GM18870 (cell line): ENCODE measurements around the gene CRKL.
"Not testable (repeated sequence)": the region's sequence is repeated elsewhere in the genome, so short reads cannot be mapped to it uniquely, and the experiment has no call there.

ENCODE experiments used
- ATAC-seq: cut with Tn5 transposase; IDR thresholded peaks from one replicate; pipeline ENCODE4 v1.9.1; 2021; ENCODE audit warnings: moderate library complexity; ENCODE audit not compliant: unreplicated experiment

CRKL gene

GRCh38 chr22:20901093-20902033, 15.8 kb upstream of the CRKL start:
- ATAC-seq: not testable (repeated sequence)

- no peak for ATAC-seq
Observed at GRCh38 chr22:20903093-20903492, 14.1 kb upstream of the CRKL start.

- no peak for ATAC-seq
Observed at GRCh38 chr22:20904008-20904979, 12.9 kb upstream of the CRKL start.

DNA sequence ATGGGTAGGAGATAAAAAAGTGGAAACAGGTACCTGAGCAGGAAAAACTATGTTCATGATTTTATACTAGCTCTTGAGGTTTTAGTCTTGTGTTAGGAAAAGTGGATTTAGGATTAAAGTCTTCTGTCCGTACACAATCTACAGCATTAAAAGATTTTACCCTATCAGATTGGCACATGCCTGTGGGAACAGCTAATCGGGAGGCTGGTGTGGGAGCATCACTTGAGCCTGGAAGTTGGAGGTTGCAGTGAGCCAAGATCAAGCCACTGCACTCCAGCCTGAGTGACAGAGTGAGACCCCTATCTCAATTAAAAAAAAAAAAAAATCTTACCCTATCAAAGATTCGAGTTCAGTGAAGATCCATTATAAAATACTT, 12.2 kb upstream of the CRKL start:
- ATAC-seq: no peak

GRCh38 chr22:20905415-20906386, 11.5 kb upstream of the CRKL start:
- no peak for ATAC-seq

GRCh38 chr22:20906387-20906767, 10.8 kb upstream of the CRKL start:
- ATAC-seq: no peak

DNA sequence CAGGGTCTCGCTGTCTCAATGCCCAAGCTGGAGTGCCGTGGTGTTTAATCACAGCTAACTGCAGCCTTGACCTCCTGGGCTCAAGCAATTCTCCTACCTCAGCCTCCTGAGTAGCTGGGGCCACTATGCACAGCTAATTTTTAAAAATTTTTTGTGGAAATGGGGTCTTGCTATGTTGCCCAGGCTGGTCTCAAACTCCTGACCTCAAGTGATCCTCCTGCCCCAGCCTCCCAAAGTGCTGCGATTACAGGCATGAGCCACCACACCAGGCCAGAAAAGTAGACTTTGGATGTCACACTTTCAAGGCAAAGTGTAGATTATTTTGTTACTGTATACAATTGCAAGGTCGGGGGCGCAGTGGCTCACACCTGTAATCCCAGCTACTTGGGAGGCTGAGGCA, 8.5 kb upstream of the CRKL start:
- ATAC-seq: not testable (repeated sequence)

DNA sequence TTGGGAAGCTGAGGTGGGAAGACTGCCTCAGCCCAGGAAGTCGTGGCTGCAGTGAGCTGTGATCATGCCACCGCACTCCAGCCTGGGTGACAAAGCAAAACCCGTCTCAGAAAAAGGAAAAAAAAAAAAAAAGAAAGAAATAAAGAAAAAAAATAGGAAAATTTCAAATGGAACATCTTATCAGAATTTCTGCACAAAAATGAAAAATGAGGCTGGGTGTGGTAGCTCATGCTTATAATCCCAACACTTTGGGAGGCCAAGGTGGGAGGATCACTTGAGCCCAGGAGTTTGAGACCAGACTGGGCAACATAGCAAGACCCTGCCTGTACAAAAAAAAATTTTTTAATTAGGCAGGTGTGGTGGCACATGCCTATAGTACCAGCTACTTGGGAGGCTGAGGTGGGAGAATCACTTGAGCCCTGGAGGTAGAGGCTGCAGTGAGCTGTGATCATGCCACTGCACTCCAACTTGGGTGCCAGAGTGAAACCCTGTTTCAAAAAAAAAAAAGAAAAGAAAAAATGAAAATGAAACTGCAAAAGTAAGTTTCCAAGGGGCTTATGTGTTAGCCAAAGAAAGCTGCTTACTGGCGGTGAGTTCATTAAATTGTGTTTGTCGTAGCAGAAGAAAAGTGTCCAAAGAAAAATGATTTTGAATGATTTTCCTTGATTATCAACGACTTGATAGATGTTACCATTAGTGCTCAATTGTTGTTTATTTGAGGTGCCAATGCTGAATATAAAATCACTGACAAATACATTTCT, 7.5 kb upstream of the CRKL start:
- no peak for ATAC-seq

- no peak for ATAC-seq
Observed at GRCh38 chr22:20912494-20912893, 4.7 kb upstream of the CRKL start.

- no peak for ATAC-seq
Observed at GRCh38 chr22:20918663-20919218, 1.5 kb downstream of the CRKL start.

DNA sequence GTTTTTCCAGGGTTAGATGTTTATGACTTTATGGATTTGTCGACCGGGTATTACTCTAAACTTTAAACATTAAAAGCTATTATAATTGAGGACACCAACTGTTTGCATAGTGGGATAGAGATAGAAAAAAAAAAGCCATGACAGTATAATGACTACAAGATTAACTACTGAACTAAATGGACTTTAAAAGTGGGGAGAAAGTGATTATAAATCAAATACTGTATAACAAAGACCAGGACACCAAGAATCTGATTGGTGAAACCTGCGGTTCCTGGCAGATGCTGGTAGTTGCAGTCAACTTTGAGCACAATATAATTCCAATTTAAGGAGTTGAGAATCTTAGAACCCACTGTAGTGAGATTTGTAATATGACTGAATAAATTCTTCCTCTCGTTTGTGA, 2.5 kb downstream of the CRKL start:
- ATAC-seq: no peak

GRCh38 chr22:20920881-20921203, 3.6 kb downstream of the CRKL start:
- no peak for ATAC-seq

- ATAC-seq: no peak
Observed at GRCh38 chr22:20922141-20922751, 5.0 kb downstream of the CRKL start.

DNA sequence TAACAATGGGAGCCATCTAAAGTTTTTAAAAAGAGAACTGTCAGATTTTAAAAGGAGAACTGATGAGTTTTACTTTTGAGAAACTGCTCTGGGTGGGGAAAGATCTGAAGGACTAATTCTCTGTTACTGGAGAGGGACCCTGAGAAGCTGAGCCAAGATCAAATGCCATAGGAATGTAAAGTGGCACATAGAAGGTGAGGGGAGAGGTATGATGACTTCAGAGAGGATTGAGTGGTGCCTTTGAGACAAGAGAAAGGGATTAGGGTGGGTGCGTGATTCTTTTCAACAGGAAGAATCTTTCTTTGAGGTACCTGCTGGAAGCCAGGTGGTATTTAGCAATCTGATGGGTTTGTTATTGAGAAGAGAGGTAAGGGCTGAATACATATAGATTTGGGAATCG, 9.0 kb downstream of the CRKL start:
- no peak for ATAC-seq

GRCh38 chr22:20927940-20928572, 10.8 kb downstream of the CRKL start:
- ATAC-seq: no peak

GRCh38 chr22:20928573-20928967, 11.4 kb downstream of the CRKL start:
- no peak for ATAC-seq

DNA sequence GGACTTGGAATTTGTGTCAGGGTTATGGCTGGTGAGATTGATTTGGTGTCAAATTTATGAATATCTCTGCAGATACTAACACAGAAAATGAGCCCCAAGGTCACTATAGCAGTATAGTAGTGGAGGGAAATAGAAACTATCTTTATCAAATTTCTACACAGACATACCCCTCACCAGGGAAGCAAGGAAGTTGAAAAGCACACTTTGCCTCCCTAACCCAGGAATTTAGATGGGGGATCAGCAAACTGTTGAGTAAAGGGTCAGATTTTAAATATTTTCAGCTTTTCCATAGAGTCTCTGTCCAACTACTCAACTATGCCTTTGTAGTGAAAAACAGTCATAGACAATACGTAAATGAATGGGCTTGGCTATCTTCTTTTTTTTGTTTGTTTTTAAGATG, 12.8 kb downstream of the CRKL start:
- no peak for ATAC-seq

DNA sequence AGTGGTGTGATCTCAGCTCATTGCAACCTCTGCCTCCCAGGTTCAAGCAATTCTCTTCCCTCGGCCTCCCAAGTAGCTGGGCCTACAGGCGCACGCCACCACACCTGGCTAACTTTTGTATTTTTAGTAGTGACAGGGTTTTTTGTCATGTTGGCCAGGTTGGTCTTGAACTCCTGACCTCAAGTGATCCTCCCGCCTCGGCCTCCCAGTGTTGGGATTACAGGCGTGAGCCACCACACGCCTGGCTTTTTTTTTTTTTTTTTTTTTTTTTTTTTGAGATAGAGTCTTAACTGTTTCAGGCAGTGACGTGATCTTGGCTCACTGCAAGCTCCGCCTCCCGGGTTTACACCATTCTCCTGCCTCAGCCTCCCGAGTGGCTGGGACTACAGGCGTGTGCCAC, 13.2 kb downstream of the CRKL start:
- ATAC-seq: not testable (repeated sequence)
